H1 (cell line): ENCODE results near the gene PNLIP. TPM values are rescaled to one million over a fixed set of nuclear protein-coding genes. Genes with fewer than 3 reads are reported as not detected.
A peak's percentile ranks its signal among the peaks of the same experiment; 100 is the strongest.

Experiments used
- ASH2L ChIP-seq: fragments of 200-600, 300-600 bp; sonication (generic); IDR thresholded peaks from one replicate; pipeline ENCODE4 v1.7.1; 2017; ENCODE audit warnings: low read length
- BACH1 ChIP-seq: IDR thresholded peaks from 2 replicates; pipeline ENCODE4 v1.6.1; 2012; ENCODE audit warnings: low read length, improper control_type of control experiment
- CBX8 ChIP-seq: fragments of 300-800, 300-1000 bp; sonication (generic); IDR thresholded peaks from 2 replicates; pipeline ENCODE4 v1.7.1; 2016; ENCODE audit warnings: low read depth, low read length, borderline replicate concordance
- CTCF ChIP-seq, 3 experiments: IDR thresholded peaks; 1 replicate in 2 of 3; 2 replicates in 1 of 3; pipeline versions ENCODE4 v1.5.1 to v1.6.1; 2011; ENCODE audit warnings: low read length in 3 of 3, mild to moderate bottlenecking in 3 of 3, inconsistent platforms in 2 of 3, low read depth in 1 of 3, moderate library complexity in 1 of 3; ENCODE audit not compliant: insufficient read depth in 1 of 3; ENCODE audit errors: control extremely low read depth in 1 of 3
- GABPA ChIP-seq: IDR thresholded peaks from 2 replicates; pipeline ENCODE4 v1.6.1; 2011; ENCODE audit warnings: mild to moderate bottlenecking, low read length, moderate library complexity, borderline replicate concordance; ENCODE audit not compliant: insufficient read depth
- KDM4A ChIP-seq: IDR thresholded peaks from one replicate; pipeline ENCODE4 v1.7.1; 2012; ENCODE audit warnings: low read depth, mild to moderate bottlenecking, moderate library complexity, low read length, inconsistent platforms; ENCODE audit not compliant: severe bottlenecking
- MAFK ChIP-seq: IDR thresholded peaks from 2 replicates; pipeline ENCODE4 v1.6.1; 2012; ENCODE audit warnings: low read depth, mild to moderate bottlenecking, improper control_type of control experiment, low read length
- NANOG ChIP-seq: IDR thresholded peaks from 2 replicates; pipeline ENCODE4 v1.6.1; 2011; ENCODE audit warnings: low read length, low read depth, mild to moderate bottlenecking, inconsistent platforms; ENCODE audit not compliant: insufficient read depth, poor library complexity, severe bottlenecking
- POLR2AphosphoS5 ChIP-seq: IDR thresholded peaks from 2 replicates; pipeline ENCODE4 v1.6.1; 2011; ENCODE audit warnings: low read depth, low read length
- RFX5 ChIP-seq: IDR thresholded peaks from 2 replicates; pipeline ENCODE4 v1.6.1; 2011; ENCODE audit warnings: low read depth, low read length, improper control_type of control experiment, borderline replicate concordance
- SUZ12 ChIP-seq: fragments of 200-600 bp; sonication (generic); IDR thresholded peaks from 2 replicates; pipeline ENCODE4 v1.6.1; 2012; ENCODE audit warnings: mild to moderate bottlenecking, inconsistent platforms, low read length, moderate library complexity, mixed read lengths
- YY1 ChIP-seq: IDR thresholded peaks from 2 replicates; pipeline ENCODE4 v1.6.1; 2011; ENCODE audit warnings: low read depth, mild to moderate bottlenecking, low read length
- polyA plus RNA-seq, 7 experiments: library from polyadenylated mRNA; depleted of rRNA in 3 of 7; stranded (reverse) in 5 of 7; unstranded in 2 of 7; fragments of >200 nt in 5 of 7; fragments of 200-250 nt in 2 of 7; gene quantifications; 1 replicate in 5 of 7; 2 replicates in 1 of 7; 4 replicates in 1 of 7; pipeline versions ENCODE4 v1.2.1 to v1.2.3, GENCODE V29; 2011 to 2013; ENCODE audit warnings: missing spikeins in 2 of 7, mixed read lengths in 2 of 7
- total RNA-seq: library from RNA; stranded (reverse); fragmentation: NEBNext Ultra II Directional; extraction: Animal tissue kit (Norgen Biotek cat#: 25700); gene quantifications from 2 replicates; pipeline ENCODE4 v1.2.1, GENCODE V29; 2021

PNLIP gene
- total and polyA plus RNA-seq, 2 of the 8 experiments (the other 6 are each of a cell fraction or from before 2014, with no cell fraction given) = not detected

DNA sequence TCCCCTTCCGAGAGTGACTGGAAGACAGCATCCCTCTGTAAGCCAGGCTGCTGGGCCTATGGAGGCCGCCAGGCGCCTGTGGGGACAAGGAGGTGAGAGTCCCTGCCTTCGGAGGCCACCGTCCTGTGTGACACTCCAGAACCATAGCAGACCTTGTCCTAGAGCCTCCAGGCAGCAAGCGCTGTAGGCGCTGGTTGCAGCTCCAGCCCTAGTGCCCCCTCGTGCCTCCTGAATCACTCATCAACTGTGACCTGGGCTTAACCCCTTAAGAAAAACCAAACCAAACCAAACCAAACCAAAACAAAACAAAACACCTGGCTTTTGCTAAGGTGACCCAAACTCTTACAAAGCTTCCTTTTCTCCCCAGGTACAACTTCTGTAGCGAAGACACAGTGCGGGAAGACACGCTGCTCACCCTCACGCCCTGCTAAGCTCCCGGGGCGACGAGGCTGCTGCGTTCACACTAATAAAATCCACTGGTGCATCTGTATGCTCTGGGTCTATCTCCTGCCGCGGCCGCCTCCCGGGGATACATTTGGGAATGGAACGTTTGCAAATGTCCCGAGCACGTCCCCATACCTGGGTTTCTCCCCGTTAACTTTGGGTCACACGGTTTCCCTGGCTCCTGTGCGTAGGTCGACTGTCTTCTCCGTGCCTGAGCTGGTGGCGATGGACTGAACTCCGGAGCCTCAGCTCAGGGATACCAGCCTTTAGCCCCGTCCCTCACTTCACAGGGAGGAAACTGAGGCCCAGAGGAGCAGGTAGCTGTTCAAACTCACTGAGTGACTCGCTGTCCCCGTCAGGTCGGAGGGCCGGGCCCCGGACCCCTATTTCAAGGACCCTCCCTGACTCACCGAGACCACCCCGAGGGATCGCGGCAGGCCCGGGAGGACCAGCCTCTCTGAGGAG is 63.2 kb downstream of the PNLIP start (continued):
- TF ChIP-seq CBX8 (no peak), SUZ12 (peak; percentile 43; the same call in 1 of the 2 replicates), RFX5 (no peak), KDM4A (peak; percentile 97), POLR2AphosphoS5 (no peak), CTCF (IDR thresholded peaks at IDR 0.05; ENCODE audit: control extremely low read depth in 1 of 3, insufficient read depth in 1 of 3, low read depth in 1 of 3, low read length in 3 of 3) (no peak), BACH1 (no peak), NANOG (no peak), GABPA (no peak), MAFK (no peak), YY1 (no peak), ASH2L (no peak)
